PC-3 (cell line): ENCODE data around the gene SOX18.

Source experiments
- EZH2 ChIP-seq: fragments of 300-600 bp; sonication (generic); IDR thresholded peaks from one replicate; pipeline ENCODE4 v1.6.1; 2017; ENCODE audit warnings: antibody characterized with exemption, mild to moderate bottlenecking, low read length; ENCODE audit not compliant: unreplicated experiment
- TF ChIP-seq, protein P1 (sequence below): fragments of 300-600 bp; sonication (generic); conservative IDR thresholded peaks from 2 replicates; pipeline ENCODE4 v1.5.1; 2017; ENCODE audit warnings: antibody characterized with exemption, low read depth, mild to moderate bottlenecking, low read length

DNA sequence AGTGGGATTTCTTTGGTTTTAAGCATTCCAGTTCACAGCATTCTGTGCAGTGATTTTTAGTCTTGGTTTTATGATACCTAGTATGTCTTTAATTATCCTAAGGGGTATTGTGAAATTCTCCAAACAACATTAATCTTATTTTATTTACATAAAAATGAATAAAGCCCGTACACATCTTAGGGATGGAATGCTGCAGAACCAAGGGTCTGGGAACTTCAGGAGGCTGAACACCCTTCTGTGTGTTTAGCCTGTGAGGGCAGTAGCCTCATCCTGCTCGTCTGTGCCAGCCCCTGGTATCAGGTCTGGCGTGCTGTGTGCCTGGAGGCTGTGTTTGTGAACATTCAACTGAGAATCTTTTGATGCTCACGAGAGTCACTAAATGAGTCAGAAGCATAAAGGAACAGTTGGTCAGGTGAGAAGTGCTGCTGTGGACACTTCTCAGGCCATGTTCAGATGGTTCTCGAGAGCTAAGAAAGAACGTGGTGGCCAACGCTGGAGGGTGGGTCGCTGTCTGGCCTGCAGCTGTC is 38.7 kb downstream of the SOX18 start:
- TF ChIP-seq, protein P1, sequence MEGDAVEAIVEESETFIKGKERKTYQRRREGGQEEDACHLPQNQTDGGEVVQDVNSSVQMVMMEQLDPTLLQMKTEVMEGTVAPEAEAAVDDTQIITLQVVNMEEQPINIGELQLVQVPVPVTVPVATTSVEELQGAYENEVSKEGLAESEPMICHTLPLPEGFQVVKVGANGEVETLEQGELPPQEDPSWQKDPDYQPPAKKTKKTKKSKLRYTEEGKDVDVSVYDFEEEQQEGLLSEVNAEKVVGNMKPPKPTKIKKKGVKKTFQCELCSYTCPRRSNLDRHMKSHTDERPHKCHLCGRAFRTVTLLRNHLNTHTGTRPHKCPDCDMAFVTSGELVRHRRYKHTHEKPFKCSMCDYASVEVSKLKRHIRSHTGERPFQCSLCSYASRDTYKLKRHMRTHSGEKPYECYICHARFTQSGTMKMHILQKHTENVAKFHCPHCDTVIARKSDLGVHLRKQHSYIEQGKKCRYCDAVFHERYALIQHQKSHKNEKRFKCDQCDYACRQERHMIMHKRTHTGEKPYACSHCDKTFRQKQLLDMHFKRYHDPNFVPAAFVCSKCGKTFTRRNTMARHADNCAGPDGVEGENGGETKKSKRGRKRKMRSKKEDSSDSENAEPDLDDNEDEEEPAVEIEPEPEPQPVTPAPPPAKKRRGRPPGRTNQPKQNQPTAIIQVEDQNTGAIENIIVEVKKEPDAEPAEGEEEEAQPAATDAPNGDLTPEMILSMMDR = no peak
- no peak for TF ChIP-seq EZH2
